GOT3 (cell line): ENCODE data around the gene SLAIN1.

ENCODE experiments used
- DNase-seq: peaks from one replicate; lab custom pipeline; 2025; ENCODE audit warnings: mixed read lengths; lab: John Stamatoyannopoulos, UW

SLAIN1 gene

GRCh38 chr13:77751513-77752456 lies 54.3 kb downstream of the SLAIN1 start:
- DNase-seq: no peak

- DNase-seq: no peak
These were observed 55.1 kb downstream of the SLAIN1 start for GRCh38 chr13:77752512-77753069.

GRCh38 chr13:77760893-77761292 lies 63.4 kb downstream of the SLAIN1 start:
- no peak for DNase-seq

- no peak for DNase-seq
These were observed 69.9 kb downstream of the SLAIN1 start for GRCh38 chr13:77767413-77767812.

- DNase-seq: no peak
These were observed 76.7 kb downstream of the SLAIN1 start for GRCh38 chr13:77774181-77774580.

GRCh38 chr13:77776704-77777103 lies 79.2 kb downstream of the SLAIN1 start:
- no peak for DNase-seq

GRCh38 chr13:77779552-77780272 lies 82.2 kb downstream of the SLAIN1 start:
- DNase-seq: no peak

- no peak for DNase-seq
These were observed 84.3 kb downstream of the SLAIN1 start for GRCh38 chr13:77781808-77782207.

GRCh38 chr13:77784515-77784914 lies 87.0 kb downstream of the SLAIN1 start:
- no peak for DNase-seq

- DNase-seq: no peak
These were observed 89.3 kb downstream of the SLAIN1 start for GRCh38 chr13:77786695-77787287.

GRCh38 chr13:77789376-77789775 lies 91.9 kb downstream of the SLAIN1 start:
- DNase-seq: no peak

- DNase-seq: no peak
These were observed 102.7 kb downstream of the SLAIN1 start for GRCh38 chr13:77800219-77800618.

GRCh38 chr13:77806518-77806917 lies 109.0 kb downstream of the SLAIN1 start:
- no peak for DNase-seq

- DNase-seq: no peak
These were observed 110.1 kb downstream of the SLAIN1 start for GRCh38 chr13:77807431-77808135.

- no peak for DNase-seq
These were observed 112.9 kb downstream of the SLAIN1 start for GRCh38 chr13:77810430-77810829.

GRCh38 chr13:77810878-77811277 lies 113.4 kb downstream of the SLAIN1 start:
- DNase-seq: no peak

GRCh38 chr13:77811381-77811780 lies 113.9 kb downstream of the SLAIN1 start:
- DNase-seq: no peak

- no peak for DNase-seq
These were observed 114.5 kb downstream of the SLAIN1 start for GRCh38 chr13:77811981-77812380.
